ENCODE results near the gene ZNF770. TPM values are rescaled to one million over a fixed set of nuclear protein-coding genes. Genes with fewer than 3 reads are reported as not detected.

ZNF770 gene
- polyA plus RNA-seq, 2 of the 4 experiments (the other 2 are of a cell fraction), result 24.9 to 46.2 TPM

- ATAC-seq, result no peak
- no peak overlapping the region for H3K27ac ChIP-seq
- CTCF ChIA-PET, result no interaction called here
- TF ChIP-seq ZFP36 (IDR thresholded peaks at IDR 0.05; ENCODE audit: borderline replicate concordance, partially characterized antibody), result no peak
- no peak for TF ChIP-seq RFX5 (IDR thresholded peaks at IDR 0.05)
- no peak for TF ChIP-seq CBX2 (IDR thresholded peaks at IDR 0.05; ENCODE audit: borderline replicate concordance, low read depth)
- TF ChIP-seq HMGXB4 (CRISPR knock-in tag; IDR thresholded peaks at IDR 0.05; ENCODE audit: borderline replicate concordance), result no peak
- TF ChIP-seq, protein P1, sequence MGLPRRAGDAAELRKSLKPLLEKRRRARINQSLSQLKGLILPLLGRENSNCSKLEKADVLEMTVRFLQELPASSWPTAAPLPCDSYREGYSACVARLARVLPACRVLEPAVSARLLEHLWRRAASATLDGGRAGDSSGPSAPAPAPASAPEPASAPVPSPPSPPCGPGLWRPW (IDR thresholded peaks at IDR 0.05), result no peak
- TF ChIP-seq MAZ (IDR thresholded peaks at IDR 0.05; ENCODE audit: borderline replicate concordance, low read depth, low read length), result no peak
- TF ChIP-seq KDM1A (IDR thresholded peaks at IDR 0.05; ENCODE audit: low read depth), result no peak
- TF ChIP-seq BCL3 (IDR thresholded peaks at IDR 0.05), result no peak
- WGBS (ENCODE audit: missing lambda C conversion rate), result 77% methylated on average over 2 of the region's 2 CpGs
- no peak for FAIRE-seq
- H3K9me3 ChIP-seq, result no peaks in the 10 kb centered on the region
- no peak overlapping the region for H3K4me3 ChIP-seq
- POLR2A ChIA-PET, result interaction anchor here (1.9 kb wide), 1 partner anchor 24 kb away, joined by 8 read pairs; the partner anchor contains the start of gene ZNF770
- DNase-seq (ENCODE audit: low read depth in 1 of 2, low spot score in 1 of 2), result no peak
- no peak overlapping the region for H3K4me2 ChIP-seq
- H3K4me1 ChIP-seq, result peaks cover 14% of the 10 kb centered on the region; the same call in 2 of the 3 replicates
Observed at GRCh38 chr15:34964277-34964676, 23.8 kb downstream of the ZNF770 start.

DNA sequence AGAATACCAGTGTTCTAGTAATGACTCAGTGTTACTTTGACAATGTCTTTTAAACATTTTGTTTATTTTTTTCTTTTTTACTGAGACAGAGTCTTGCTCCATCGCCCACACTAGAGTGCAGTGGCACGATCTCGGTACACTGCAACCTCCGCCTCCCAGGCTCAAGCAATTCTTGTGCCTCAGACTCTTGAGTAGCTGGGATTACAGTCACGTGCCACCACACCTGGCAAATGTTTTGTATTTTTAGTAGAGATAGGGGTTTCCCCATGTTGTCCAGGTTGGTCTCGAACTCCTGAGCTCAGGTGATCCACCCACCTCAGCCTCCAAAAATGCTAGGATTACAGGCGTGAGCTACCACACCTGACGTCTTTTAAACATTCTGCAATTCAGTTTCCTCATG, 34.2 kb downstream of the ZNF770 start:
- Histone ChIP-seq H3K4me1 (no peaks in the 10 kb centered on the region), H3K4me2 (no peak overlapping the region), H3K27ac (no peak overlapping the region), H3K4me3 (no peak overlapping the region), H3K9me3 (no peaks in the 10 kb centered on the region)
- CTCF ChIA-PET, result interaction anchor here (0.7 to 2.4 kb wide), 9 partner anchors 8 to 246 kb away, joined by 3 to 7 read pairs (median 3); partner anchors contain the start of gene AQR
- 93% methylated on average over 8 of the region's 8 CpGs for WGBS (ENCODE audit: missing lambda C conversion rate)
- FAIRE-seq (no peak), ATAC-seq (no peak), DNase-seq (ENCODE audit: low read depth in 1 of 2, low spot score in 1 of 2) (no peak)
- POLR2A ChIA-PET, result interaction anchor here (1.6 kb wide), 1 partner anchor 34 kb away, joined by 3 read pairs; the partner anchor contains the start of gene ZNF770
- TF ChIP-seq TP53 (CRISPR knock-in tag; IDR thresholded peaks at IDR 0.05) (no peak), RNF2 (IDR thresholded peaks at IDR 0.05; ENCODE audit: borderline replicate concordance, low read depth) (no peak), FOSL2 (IDR thresholded peaks at IDR 0.05) (no peak), FOSL2 (CRISPR knock-in tag; IDR thresholded peaks at IDR 0.05) (no peak), POLR2A (IDR thresholded peaks at IDR 0.05; ENCODE audit: low read length) (no peak), EP300 (IDR thresholded peaks at IDR 0.05) (no peak), CHD2 (IDR thresholded peaks at IDR 0.05; ENCODE audit: low read length, partially characterized antibody) (no peak), HOXA7 (CRISPR knock-in tag; IDR thresholded peaks at IDR 0.05) (no peak), FOSB (CRISPR knock-in tag; IDR thresholded peaks at IDR 0.05) (no peak), NFE2L2 (conservative IDR thresholded peaks at IDR 0.05; ENCODE audit: low read length) (no peak), ESRRA (IDR thresholded peaks at IDR 0.05; ENCODE audit: borderline replicate concordance, low read length) (no peak), HDAC2 (IDR thresholded peaks at IDR 0.05) (no peak), EHMT2 (IDR thresholded peaks at IDR 0.05; ENCODE audit: low read depth) (no peak), ZNF302 (CRISPR knock-in tag; IDR thresholded peaks at IDR 0.05) (no peak), MYC (IDR thresholded peaks at IDR 0.05; ENCODE audit: borderline replicate concordance, low read length) (no peak)
- TF ChIP-seq, protein P2, sequence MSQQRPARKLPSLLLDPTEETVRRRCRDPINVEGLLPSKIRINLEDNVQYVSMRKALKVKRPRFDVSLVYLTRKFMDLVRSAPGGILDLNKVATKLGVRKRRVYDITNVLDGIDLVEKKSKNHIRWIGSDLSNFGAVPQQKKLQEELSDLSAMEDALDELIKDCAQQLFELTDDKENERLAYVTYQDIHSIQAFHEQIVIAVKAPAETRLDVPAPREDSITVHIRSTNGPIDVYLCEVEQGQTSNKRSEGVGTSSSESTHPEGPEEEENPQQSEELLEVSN (IDR thresholded peaks at IDR 0.05; ENCODE audit: borderline replicate concordance, low read depth), result no peak
- TF ChIP-seq, protein P3, sequence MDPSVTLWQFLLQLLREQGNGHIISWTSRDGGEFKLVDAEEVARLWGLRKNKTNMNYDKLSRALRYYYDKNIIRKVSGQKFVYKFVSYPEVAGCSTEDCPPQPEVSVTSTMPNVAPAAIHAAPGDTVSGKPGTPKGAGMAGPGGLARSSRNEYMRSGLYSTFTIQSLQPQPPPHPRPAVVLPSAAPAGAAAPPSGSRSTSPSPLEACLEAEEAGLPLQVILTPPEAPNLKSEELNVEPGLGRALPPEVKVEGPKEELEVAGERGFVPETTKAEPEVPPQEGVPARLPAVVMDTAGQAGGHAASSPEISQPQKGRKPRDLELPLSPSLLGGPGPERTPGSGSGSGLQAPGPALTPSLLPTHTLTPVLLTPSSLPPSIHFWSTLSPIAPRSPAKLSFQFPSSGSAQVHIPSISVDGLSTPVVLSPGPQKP (IDR thresholded peaks at IDR 0.05; ENCODE audit: low read depth, low read length), result no peak
